Fibroblast of lung (primary cell): ENCODE results near the gene BIRC5.

Experiments used
- CTCF ChIP-seq, 2 donors: IDR thresholded peaks in 1 of 2; conservative IDR thresholded peaks in 1 of 2; 1 replicate in 1 of 2; 2 replicates in 1 of 2; pipeline ENCODE4 v1.5.1; 2011 to 2012; ENCODE audit warnings: low read length in 2 of 2, control low read depth in 1 of 2, inconsistent platforms in 1 of 2, low read depth in 1 of 2, mild to moderate bottlenecking in 1 of 2
- EZH2 ChIP-seq: IDR thresholded peaks from 2 replicates; pipeline ENCODE4 v1.5.1; 2012; ENCODE audit warnings: low read length, control low read depth, mild to moderate bottlenecking; ENCODE audit errors: missing control alignments

GRCh38 chr17:78214706-78215061 is 631 bp downstream of the BIRC5 start:
- TF ChIP-seq CTCF (conservative IDR thresholded peaks at IDR 0.05 in 1 of 2, IDR thresholded peaks at IDR 0.05 in 1 of 2; ENCODE audit: low read depth in 1 of 2, low read length in 2 of 2) = no peak
- no peak for TF ChIP-seq EZH2
